Liver (tissue), 9 donors: Measurements from ENCODE around the gene DRAM1. TPM values are rescaled to one million over a fixed set of nuclear protein-coding genes. Genes with fewer than 3 reads are reported as not detected.
A peak's percentile ranks its signal among the peaks of the same experiment; 100 is the strongest.

Source experiments
- DNase-seq: peaks from one replicate; pipeline ENCODE4 v3.0.0-alpha.2; 2017; ENCODE audit warnings: low spot score
- H3K27ac ChIP-seq, 2 donors: one replicate each; pipeline ENCODE4 v1.7.0; 2013; ENCODE audit warnings: inconsistent platforms in 2 of 2, low read length in 2 of 2, control low read depth in 1 of 2, low read depth in 1 of 2, mild to moderate bottlenecking in 1 of 2
- H3K27me3 ChIP-seq, 4 donors: one replicate each; pipeline versions ENCODE4 v1.6.1 to v1.7.0; 2013; ENCODE audit warnings: low read length in 3 of 4, inconsistent platforms in 1 of 4, mild to moderate bottlenecking in 1 of 4, moderate library complexity in 1 of 4; ENCODE audit not compliant: control insufficient read depth in 4 of 4, insufficient read depth in 4 of 4
- H3K36me3 ChIP-seq, 4 donors: one replicate each; pipeline versions ENCODE4 v1.6.1 to v1.7.0; 2013; ENCODE audit warnings: low read length in 3 of 4, mild to moderate bottlenecking in 3 of 4, low read depth in 1 of 4, moderate library complexity in 1 of 4; ENCODE audit not compliant: control insufficient read depth in 4 of 4, insufficient read depth in 3 of 4
- H3K4me1 ChIP-seq, 4 donors: one replicate each; pipeline versions ENCODE4 v1.6.1 to v1.7.0; 2013; ENCODE audit warnings: low read length in 3 of 4, mild to moderate bottlenecking in 3 of 4, moderate library complexity in 1 of 4; ENCODE audit not compliant: control insufficient read depth in 4 of 4, insufficient read depth in 4 of 4
- H3K4me3 ChIP-seq, 3 donors: one replicate each; pipeline versions ENCODE4 v1.6.1 to v1.7.0; 2013; ENCODE audit warnings: low read length in 3 of 3, control low read depth in 1 of 3, low read depth in 1 of 3, mild to moderate bottlenecking in 1 of 3
- H3K9ac ChIP-seq, 2 donors: one replicate each; pipeline ENCODE4 v1.7.0; 2013; ENCODE audit warnings: low read length in 2 of 2, mild to moderate bottlenecking in 2 of 2, moderate library complexity in 2 of 2, control low read depth in 1 of 2, low read depth in 1 of 2
- H3K9me3 ChIP-seq, 4 donors: one replicate each; pipeline versions ENCODE4 v1.6.1 to v1.7.0; 2013; ENCODE audit warnings: low read length in 3 of 4; ENCODE audit not compliant: control insufficient read depth in 4 of 4
- ATF3 ChIP-seq: IDR thresholded peaks from 2 replicates; pipeline ENCODE4 v1.6.1; 2016; ENCODE audit warnings: antibody characterized with exemption
- CTCF ChIP-seq: fragments of 150-350 bp; IDR thresholded peaks from 2 replicates; pipeline ENCODE4 v1.5.1; 2017; ENCODE audit warnings: improper control_type of control experiment, low read depth, low read length; ENCODE audit not compliant: missing input control
- EGR1 ChIP-seq, 2 donors: IDR thresholded peaks; 2 replicates each; pipeline ENCODE4 v1.6.1; 2016 to 2018; ENCODE audit warnings: antibody characterized with exemption in 2 of 2, low read depth in 2 of 2
- FOXA1 ChIP-seq: IDR thresholded peaks from 2 replicates; pipeline ENCODE4 v1.6.1; 2016; ENCODE audit warnings: antibody characterized with exemption
- FOXA2 ChIP-seq: IDR thresholded peaks from 2 replicates; pipeline ENCODE4 v1.6.1; 2016; ENCODE audit warnings: antibody characterized with exemption
- GABPA ChIP-seq, 2 donors: IDR thresholded peaks in 1 of 2; conservative IDR thresholded peaks in 1 of 2; 2 replicates each; pipeline ENCODE4 v1.6.1; 2016; ENCODE audit warnings: antibody characterized with exemption in 2 of 2, mild to moderate bottlenecking in 1 of 2, moderate library complexity in 1 of 2
- HNF4A ChIP-seq, 2 donors: conservative IDR thresholded peaks; 2 replicates each; pipeline ENCODE4 v1.6.1; 2016; ENCODE audit warnings: antibody characterized with exemption in 2 of 2, mild to moderate bottlenecking in 2 of 2
- HNF4G ChIP-seq: IDR thresholded peaks from 2 replicates; pipeline ENCODE4 v1.6.1; 2016; ENCODE audit warnings: antibody characterized with exemption
- JUND ChIP-seq, 2 donors: IDR thresholded peaks; 2 replicates each; pipeline ENCODE4 v1.6.1; 2016; ENCODE audit warnings: antibody characterized with exemption in 2 of 2
- MAX ChIP-seq: IDR thresholded peaks from 2 replicates; pipeline ENCODE4 v1.6.1; 2016; ENCODE audit warnings: antibody characterized with exemption
- NR2F2 ChIP-seq: IDR thresholded peaks from 2 replicates; pipeline ENCODE4 v1.6.1; 2016; ENCODE audit warnings: antibody characterized with exemption
- RAD21 ChIP-seq, 2 donors: IDR thresholded peaks; 2 replicates each; pipeline ENCODE4 v1.6.1; 2016; ENCODE audit warnings: antibody characterized with exemption in 2 of 2, mild to moderate bottlenecking in 2 of 2
- REST ChIP-seq: IDR thresholded peaks from 2 replicates; pipeline ENCODE4 v1.6.1; 2016; ENCODE audit warnings: antibody characterized with exemption, mild to moderate bottlenecking
- RXRA ChIP-seq, 2 donors: IDR thresholded peaks; 2 replicates each; pipeline ENCODE4 v1.6.1; 2017 to 2018; ENCODE audit warnings: antibody characterized with exemption in 2 of 2, mild to moderate bottlenecking in 1 of 2
- SP1 ChIP-seq: IDR thresholded peaks from 2 replicates; pipeline ENCODE4 v1.6.1; 2018; ENCODE audit warnings: antibody characterized with exemption, mild to moderate bottlenecking
- TAF1 ChIP-seq: conservative IDR thresholded peaks from 2 replicates; pipeline ENCODE4 v1.6.1; 2016; ENCODE audit warnings: antibody characterized with exemption, mild to moderate bottlenecking
- YY1 ChIP-seq: IDR thresholded peaks from 2 replicates; pipeline ENCODE4 v1.6.1; 2016; ENCODE audit warnings: antibody characterized with exemption, mild to moderate bottlenecking
- ZBTB33 ChIP-seq: IDR thresholded peaks from 2 replicates; pipeline ENCODE4 v1.6.1; 2016; ENCODE audit warnings: antibody characterized with exemption
- WGBS: extraction: QIAGEN DNeasy Blood & Tissue Kit; methylation state at CpG from one replicate; pipeline ENCODE4 v1.1.7; 2013; 5-methylcytosine and 5-hydroxymethylcytosine counted together
- polyA plus RNA-seq, 2 donors: library from polyadenylated mRNA; stranded (reverse) in 1 of 2; unstranded in 1 of 2; fragments of 200-250 nt in 1 of 2; fragments of >200 nt in 1 of 2; fragmentation: Nextera tagmentation in 1 of 2; extraction: Ambion mirVana in 1 of 2; gene quantifications; one replicate each; pipeline versions ENCODE4 v1.2.1 to v1.2.3, GENCODE V29; 2013 to 2015
- total RNA-seq, 2 donors: library from RNA; depleted of rRNA; stranded (reverse); fragments of >200 nt; gene quantifications; one replicate each; pipeline ENCODE4 v1.2.3, GENCODE V29; 2014
- donor health status: healthy.
- donor health status: healthy.
- donor health status: healthy.
- donor health status: healthy.
- donor health status: healthy.

DRAM1 gene
- total and polyA plus RNA-seq, 4 donors, result 2.7 to 7.8 (median 3.4) TPM

- Histone ChIP-seq H3K4me3 (peak overlapping the region; percentile 62 to 84 (median 81)), H3K9ac (peak overlapping the region in 1 of 2 donors; percentile 54), H3K9me3 (no peaks in the 10 kb centered on the region), H3K27me3 (no peaks in the 10 kb centered on the region), H3K27ac (peak overlapping the region; percentile 95 to 98), H3K36me3 (no peaks in the 10 kb centered on the region), H3K4me1 (peaks cover 0 to 5% (median 0%) of the 10 kb centered on the region in 4 donors)
- no peak for TF ChIP-seq EGR1 (IDR thresholded peaks at IDR 0.05; ENCODE audit: low read depth in 2 of 2)
- no peak for TF ChIP-seq FOXA1
- TF ChIP-seq GABPA (IDR thresholded peaks at IDR 0.05 in 1 of 2, conservative IDR thresholded peaks at IDR 0.05 in 1 of 2), result no peak
- TF ChIP-seq ZBTB33, result no peak
- no peak for TF ChIP-seq RAD21 (IDR thresholded peaks at IDR 0.05)
- no peak for TF ChIP-seq MAX
- no peak for TF ChIP-seq TAF1
- TF ChIP-seq JUND (IDR thresholded peaks at IDR 0.05), result no peak
- no peak for TF ChIP-seq NR2F2
- TF ChIP-seq HNF4A (conservative IDR thresholded peaks at IDR 0.05), result no peak
- no peak for TF ChIP-seq FOXA2
- no peak for TF ChIP-seq ATF3
- no peak for TF ChIP-seq YY1
- TF ChIP-seq HNF4G, result no peak
- no peak for TF ChIP-seq REST
- no peak for TF ChIP-seq SP1
- TF ChIP-seq RXRA (IDR thresholded peaks at IDR 0.05), result no peak
- no peak for TF ChIP-seq CTCF
- WGBS, result 62% methylated on average over 9 of the region's 9 CpGs
- no peak for DNase-seq
These were observed 989 bp upstream of the DRAM1 start for GRCh38 chr12:101876322-101876860.
